Cerebellar cortex (tissue), 1 donor: ENCODE data around the gene GRIN2C.

Experiments used
- DNase-seq: peaks from one replicate; pipeline ENCODE4 v3.0.0-alpha.2; 2015; ENCODE audit warnings: low spot score

Gene GRIN2C

DNA sequence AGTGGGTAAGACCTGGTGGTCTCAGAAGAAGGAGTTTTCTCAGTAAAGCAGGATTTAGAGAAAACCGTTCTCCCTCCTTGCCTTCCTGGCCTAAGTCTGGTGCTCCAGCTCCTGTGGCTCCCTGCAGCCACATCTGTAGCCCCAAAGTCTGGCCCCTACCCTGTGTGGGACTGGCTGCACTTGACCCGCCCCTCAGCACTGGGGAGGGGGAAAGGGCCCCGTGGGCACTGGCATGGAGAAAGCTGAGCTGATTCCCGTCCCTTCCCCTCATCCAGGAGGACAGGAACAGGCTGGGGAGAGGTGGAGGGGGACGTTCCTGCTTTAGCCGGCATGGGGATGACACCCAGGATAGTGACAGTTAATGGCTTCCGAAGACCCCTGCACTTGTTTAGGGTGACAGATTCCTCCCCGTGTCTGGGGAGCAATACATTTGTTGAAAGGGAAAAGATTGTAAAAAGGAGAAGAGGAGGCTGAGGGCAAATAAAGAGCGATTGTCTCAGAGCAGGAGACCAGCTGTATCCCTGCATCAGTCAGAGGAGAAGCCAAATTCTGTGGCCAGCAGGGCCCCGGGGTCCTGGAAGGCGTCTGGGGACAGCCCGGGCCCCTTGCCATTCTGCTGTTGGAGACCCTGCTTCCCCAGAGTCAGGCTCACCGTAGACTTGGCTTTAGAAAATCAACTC, 37.9 kb downstream of the GRIN2C start:
- DNase-seq = no peak

GRCh38 chr17:74819801-74820436, 39.8 kb downstream of the GRIN2C start:
- no peak for DNase-seq

DNA sequence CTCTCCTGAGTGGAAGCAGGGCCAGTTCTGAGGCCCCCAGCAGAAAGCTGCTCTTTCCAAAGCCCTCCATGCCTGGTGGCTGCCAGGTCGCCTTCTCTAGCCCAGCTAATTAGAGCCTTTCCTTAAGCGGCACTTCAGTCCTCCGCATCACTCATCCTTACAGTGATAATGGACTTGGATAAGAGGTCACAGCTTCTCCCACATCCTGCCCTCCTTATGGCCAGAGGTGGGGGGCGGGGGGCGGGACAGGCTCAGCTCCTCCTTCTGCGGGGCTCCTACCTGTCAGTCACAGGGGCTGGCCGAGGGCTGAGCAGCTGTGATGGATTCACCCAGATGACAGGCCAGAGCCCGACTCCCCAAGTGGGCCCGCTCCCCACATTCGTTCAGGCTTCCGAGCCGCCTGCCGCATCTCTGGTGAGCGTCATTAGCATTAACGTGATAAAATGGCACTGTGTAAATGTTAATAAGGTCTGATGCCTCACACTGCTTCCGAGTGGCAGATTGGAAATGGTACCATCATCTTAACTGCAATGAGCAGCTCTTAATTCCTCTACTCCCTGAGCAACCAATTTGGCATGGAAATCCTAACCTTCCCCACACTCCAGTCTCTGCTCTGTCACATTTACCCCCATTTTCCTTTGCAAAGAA, 41.3 kb downstream of the GRIN2C start:
- no peak for DNase-seq

GRCh38 chr17:74816905-74817620, 42.6 kb downstream of the GRIN2C start:
- peak; percentile 71 for DNase-seq

- no peak for DNase-seq
These were observed 43.9 kb downstream of the GRIN2C start for GRCh38 chr17:74815550-74816370.

GRCh38 chr17:74815067-74815466, 44.6 kb downstream of the GRIN2C start:
- no peak for DNase-seq

GRCh38 chr17:74814453-74814852, 45.2 kb downstream of the GRIN2C start:
- no peak for DNase-seq

DNA sequence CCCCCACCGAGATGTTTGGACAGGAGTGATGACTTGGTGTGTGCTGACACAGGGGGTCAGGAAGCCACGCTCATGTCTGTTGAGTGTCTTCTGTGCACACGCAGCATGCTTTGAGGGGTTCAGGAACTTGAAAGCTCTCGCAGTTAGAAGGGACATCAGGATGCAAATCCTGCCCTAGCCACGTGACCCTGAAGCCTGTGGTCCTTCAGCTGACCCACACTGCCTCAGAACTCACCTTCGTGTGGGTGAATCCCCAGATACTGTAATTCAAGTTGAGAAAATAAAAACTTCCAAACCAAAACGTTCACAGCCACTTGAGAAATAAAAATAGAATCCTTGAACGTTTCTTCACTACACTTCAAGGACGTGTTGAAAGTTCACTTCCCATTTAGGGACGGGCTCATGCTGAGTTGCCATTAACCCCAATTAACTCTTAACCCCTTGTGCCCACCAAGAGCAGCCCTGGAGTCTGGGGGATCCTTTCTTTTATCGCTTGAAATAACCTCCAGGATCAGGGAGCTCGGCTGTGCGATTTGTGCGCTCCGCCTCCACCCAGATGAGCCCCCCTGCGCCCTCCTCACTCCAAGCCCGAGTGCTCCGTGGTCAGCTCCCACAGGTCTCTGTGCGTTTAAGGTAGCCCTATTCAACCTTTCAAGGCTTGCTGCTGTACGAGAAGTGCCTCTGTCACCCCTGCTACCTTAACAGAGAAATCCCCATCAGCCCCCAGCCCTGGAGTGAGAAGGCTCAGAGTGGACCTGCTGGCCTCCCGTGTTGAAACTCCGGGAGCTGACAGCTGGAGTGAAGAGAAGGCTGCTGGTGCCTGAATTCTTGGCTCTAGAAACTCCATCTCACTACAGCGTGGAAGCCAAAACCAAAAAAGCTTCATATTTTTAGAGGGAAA, 47.3 kb downstream of the GRIN2C start:
- no peak for DNase-seq

- peak; percentile 86 for DNase-seq
These were observed 48.8 kb downstream of the GRIN2C start for GRCh38 chr17:74810699-74811485.

DNA sequence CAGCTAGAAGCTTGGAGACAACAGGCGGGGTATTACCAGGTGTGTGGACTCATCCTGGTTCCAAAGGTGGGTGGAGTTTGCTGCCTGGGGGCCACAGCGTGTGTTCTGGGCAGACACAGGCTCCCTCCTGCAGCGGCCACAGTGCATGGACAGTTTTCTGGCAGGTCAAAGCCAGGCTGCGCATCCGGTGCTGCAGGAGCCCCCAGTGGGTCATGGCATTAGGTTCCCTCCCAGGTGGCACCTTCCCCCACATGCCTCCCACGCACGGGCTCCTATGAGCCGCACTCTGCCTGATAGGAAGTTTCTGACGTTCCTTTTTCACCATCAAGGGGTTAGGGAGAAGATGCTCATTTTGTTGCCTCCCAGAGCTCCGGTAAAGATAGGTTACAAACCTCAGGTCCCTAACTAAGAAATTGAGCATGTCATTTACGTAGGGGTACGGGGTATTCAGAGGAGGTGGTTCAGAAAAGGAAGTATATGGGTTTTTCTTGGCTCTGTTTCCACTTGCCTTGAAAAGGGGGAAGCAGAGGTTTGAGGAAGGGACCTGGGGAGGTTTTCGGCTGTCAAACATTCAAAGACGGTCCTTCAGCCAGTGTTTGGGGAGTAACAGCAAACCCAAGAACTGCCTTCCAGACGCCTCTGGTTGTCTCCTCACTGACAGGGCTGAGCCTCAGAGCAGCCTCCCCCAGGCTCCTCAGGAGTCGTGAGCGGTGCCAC, 50.8 kb downstream of the GRIN2C start:
- no peak for DNase-seq

- peak; percentile 95 for DNase-seq
These were observed 51.8 kb downstream of the GRIN2C start for GRCh38 chr17:74807925-74808324.

DNA sequence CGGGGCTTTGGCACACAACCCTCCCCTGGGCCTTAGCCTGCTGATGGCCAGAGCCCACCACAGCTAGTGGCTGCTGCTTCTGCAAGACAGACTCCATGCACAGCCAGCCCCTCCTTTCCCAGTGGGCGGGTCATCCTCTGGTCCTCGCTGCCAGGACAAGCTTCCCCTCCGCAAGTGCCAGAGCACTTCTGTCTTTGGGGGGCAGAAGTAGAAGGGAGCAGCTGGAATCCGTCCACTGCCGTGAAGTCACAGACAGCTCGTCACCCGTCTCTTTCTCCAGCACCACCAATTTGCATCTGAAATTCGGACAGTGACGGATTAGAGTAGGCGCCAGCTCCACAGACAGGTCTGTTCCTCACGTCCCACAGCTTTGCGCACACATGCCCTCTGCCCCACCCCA, 52.2 kb downstream of the GRIN2C start:
- peak; percentile 61 for DNase-seq

- no peak for DNase-seq
These were observed 53.4 kb downstream of the GRIN2C start for GRCh38 chr17:74806334-74806733.

GRCh38 chr17:74805591-74805991, 54.1 kb downstream of the GRIN2C start:
- DNase-seq = peak; percentile 98

- DNase-seq = no peak
These were observed 55.0 kb downstream of the GRIN2C start for GRCh38 chr17:74804683-74805082.

GRCh38 chr17:74803971-74804370, 55.7 kb downstream of the GRIN2C start:
- peak; percentile 65 for DNase-seq

GRCh38 chr17:74803388-74803930, 56.2 kb downstream of the GRIN2C start:
- peak; percentile 94 for DNase-seq

DNA sequence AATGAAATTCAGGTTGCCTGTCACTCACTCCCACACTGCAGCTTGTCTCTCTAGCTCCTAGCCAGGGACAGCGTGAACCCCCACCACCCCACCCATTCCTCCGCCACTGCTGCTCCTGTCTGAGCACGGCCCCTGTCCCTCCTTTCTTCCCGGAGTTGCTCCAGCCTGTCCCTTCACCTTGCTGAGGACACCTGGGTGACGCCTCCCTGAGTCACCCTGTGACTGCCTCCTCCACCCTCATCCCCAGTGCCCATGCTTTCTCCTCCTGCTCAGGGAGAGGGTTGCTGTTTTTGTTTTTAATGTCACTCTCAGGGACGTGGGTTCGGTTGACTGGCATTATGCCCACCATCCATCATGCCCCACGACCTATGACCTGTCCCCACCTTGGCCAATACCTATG, 57.8 kb downstream of the GRIN2C start:
- no peak for DNase-seq

- no peak for DNase-seq
These were observed 59.2 kb downstream of the GRIN2C start for GRCh38 chr17:74800531-74800930.
